HL-60 (cell line): Measurements from ENCODE around the gene NXPH4.

Experiments
- GABPA ChIP-seq: IDR thresholded peaks from 2 replicates; pipeline ENCODE4 v1.6.1; 2012; ENCODE audit warnings: low read depth
- POLR2AphosphoS5 ChIP-seq: IDR thresholded peaks from 2 replicates; pipeline ENCODE4 v1.6.1; 2012; ENCODE audit warnings: low read depth
- TF ChIP-seq, protein P1 (sequence below): IDR thresholded peaks from one replicate; pipeline ENCODE4 v1.5.1; 2011; ENCODE audit warnings: low read length, control low read depth, inconsistent platforms; ENCODE audit not compliant: insufficient read depth

DNA sequence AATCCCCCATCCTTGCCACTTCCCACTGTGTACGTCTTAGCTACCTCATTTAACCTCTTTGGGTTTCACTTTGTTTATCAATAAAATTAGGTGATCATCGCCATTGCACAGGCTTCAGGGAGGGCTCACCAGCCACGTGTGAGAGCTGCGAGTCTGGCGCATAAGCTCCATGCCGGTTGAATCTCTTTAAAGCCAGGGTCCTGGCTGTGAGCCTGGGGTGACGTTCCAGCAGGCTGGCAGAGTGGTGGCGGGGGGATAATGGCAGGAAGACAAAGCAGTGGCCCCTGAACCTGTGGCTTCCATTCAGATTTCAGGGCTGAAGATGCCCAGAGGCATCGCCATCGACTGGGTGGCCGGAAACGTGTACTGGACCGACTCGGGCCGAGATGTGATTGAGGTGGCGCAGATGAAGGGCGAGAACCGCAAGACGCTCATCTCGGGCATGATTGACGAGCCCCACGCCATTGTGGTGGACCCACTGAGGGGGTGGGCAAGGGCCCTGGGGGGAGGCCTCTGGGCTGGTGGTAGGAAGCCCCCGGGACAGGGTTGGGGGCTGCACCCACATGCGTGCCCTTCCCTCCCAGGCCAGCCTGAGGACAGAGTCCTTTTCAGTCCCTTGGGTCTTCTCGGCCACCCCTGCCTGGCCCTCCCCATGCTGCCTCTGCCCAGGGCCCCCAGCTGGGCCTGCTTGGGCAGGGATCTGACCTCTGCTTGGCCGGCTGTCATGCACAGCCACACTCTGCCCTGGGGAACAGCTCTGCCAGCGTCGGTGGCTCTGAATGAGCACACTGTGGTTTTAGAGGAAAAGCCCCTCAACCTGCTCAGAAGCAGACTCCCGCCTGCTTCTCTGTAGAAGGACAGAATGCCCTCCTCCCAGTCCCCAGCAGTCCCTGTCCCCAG lies 8.6 kb upstream of the NXPH4 start:
- TF ChIP-seq POLR2AphosphoS5 = no peak
- no peak for TF ChIP-seq GABPA
- TF ChIP-seq, protein P1, sequence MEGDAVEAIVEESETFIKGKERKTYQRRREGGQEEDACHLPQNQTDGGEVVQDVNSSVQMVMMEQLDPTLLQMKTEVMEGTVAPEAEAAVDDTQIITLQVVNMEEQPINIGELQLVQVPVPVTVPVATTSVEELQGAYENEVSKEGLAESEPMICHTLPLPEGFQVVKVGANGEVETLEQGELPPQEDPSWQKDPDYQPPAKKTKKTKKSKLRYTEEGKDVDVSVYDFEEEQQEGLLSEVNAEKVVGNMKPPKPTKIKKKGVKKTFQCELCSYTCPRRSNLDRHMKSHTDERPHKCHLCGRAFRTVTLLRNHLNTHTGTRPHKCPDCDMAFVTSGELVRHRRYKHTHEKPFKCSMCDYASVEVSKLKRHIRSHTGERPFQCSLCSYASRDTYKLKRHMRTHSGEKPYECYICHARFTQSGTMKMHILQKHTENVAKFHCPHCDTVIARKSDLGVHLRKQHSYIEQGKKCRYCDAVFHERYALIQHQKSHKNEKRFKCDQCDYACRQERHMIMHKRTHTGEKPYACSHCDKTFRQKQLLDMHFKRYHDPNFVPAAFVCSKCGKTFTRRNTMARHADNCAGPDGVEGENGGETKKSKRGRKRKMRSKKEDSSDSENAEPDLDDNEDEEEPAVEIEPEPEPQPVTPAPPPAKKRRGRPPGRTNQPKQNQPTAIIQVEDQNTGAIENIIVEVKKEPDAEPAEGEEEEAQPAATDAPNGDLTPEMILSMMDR = no peak
